GM19438 (cell line): ENCODE results near the gene SLC9A8.

Experiments
- ATAC-seq: cut with Tn5 transposase; IDR thresholded peaks from one replicate; pipeline ENCODE4 v1.9.1; 2021; ENCODE audit warnings: low read depth; ENCODE audit not compliant: unreplicated experiment

Gene SLC9A8

DNA sequence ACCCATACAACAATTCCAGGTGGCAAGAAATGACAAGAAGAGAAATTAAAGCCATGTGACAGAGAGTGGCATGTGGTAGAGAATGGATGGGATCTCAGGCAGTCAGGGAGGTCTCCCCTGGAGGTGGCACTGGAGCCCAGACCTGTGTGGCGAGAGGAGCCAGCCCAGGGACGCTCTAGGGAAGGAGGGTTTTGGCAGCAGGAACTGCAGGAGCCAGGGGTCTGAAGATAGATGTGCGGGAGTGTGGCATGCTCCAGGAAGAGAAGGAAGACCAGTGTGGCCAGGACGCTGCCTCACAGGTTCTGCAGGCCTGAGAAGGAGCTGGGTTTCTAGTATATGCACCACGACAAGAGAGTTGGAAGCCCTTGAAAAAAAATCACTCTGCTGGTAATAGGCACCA, 57.6 kb downstream of the SLC9A8 start:
- no peak for ATAC-seq

DNA sequence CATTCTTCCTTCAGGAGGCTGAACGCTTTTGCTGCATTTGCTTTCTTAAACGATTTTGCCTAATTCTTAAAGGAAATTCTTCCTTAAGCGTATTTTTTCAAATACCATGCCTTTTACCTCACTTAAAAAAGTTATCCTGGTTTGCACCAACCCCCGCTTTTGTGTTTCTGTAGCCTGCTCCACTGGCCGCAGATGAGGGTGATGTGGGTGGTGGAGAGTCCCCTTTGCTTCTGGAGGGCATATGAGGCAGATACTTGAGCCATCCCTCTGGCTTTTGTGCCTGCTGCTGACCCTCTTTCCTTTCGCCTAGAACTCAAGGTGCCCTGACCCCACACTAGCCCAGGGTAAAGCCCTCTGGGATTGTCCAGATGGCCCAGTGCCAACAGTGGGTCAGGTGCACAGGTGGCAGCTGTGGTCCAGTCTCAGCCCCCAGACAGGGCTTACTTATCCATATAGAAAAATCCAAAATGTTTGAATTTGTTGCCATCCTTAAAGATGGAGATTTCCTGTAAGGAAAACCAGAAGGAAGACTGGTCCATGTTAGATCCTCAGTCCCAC, 58.8 kb downstream of the SLC9A8 start:
- ATAC-seq, result no peak

- no peak for ATAC-seq
Measured at GRCh38 chr20:49872056-49872455, 59.4 kb downstream of the SLC9A8 start.

DNA sequence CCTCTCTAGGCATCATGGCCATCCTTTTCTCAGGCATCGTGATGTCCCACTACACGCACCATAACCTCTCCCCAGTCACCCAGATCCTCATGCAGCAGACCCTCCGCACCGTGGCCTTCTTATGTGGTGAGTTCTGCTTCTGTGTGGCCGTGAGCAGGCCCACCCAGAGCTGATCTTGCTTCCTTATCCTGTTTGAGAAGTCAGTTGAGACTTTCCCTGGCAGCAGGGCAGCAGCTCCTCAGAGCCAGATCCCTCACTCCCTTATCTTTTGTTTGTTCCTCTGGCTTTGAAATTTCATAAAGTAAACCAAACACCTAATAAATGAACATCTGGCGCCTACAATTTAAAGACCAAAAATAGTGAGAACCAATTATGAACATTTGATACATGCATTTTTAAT, 62.1 kb downstream of the SLC9A8 start:
- no peak for ATAC-seq

GRCh38 chr20:49877386-49877921, 64.8 kb downstream of the SLC9A8 start:
- ATAC-seq, result no peak

- ATAC-seq, result no peak
Measured at GRCh38 chr20:49878977-49879376, 66.3 kb downstream of the SLC9A8 start.

DNA sequence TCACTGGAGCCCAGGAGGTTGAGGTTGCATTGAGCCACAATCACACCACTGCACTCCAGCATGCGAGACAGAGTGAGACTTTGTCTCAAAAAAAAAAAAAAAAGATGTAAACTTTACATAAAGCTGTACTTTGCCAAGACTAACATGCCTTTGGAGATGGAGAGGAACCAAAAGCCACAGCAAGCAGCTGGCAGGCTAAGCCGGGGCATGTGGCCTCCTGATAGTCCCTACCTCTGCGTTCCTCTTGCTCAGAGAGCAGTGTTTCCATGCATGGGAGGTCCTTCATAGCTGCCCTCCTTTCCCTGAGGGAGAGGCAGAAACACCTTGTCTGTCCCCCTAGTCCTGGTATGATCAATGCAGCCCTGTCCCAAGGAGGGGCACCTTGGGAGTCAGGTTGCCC, 67.5 kb downstream of the SLC9A8 start:
- no peak for ATAC-seq

GRCh38 chr20:49880724-49881445, 68.3 kb downstream of the SLC9A8 start:
- ATAC-seq, result no peak

DNA sequence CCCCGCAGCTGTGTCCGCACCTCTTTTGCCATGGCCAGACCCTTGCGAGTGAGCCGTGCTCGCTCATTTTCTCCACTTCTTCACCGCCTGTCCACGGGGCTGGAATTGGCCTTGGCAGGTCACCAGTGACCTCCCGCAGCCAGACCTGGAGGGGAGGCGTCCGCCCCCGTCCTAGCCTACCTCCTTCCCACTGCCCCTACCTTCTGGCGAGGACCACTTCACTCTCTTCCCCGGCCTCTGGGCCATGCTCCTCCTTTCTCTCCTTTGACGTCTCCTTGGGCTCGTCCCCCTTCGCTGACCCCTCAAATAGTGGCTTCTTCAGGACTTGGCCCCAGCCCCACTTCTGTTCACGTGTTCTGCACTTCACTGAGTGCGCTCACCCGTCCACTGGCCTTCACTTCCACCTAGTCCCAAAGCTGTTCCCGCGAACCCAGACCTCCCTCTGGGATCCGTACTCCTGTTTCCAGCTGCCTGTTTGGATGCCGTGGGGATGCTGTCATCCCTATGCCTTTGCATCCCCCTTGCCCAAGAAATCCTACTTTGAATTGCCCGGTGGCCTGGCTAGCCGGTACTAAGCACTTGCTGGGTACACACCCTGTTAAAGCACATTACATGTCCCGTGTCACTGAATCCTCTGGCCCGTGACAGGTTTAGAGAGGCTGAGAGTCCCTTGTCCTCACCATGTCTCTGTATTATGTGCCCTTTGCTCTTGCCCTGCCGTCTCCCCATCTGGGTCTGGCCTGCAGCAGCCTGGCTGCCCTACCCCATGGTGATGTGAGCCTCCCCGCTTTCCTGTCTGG, 69.7 kb downstream of the SLC9A8 start:
- no peak for ATAC-seq

- no peak for ATAC-seq
Measured at GRCh38 chr20:49883246-49883802, 70.7 kb downstream of the SLC9A8 start.

GRCh38 chr20:49885558-49886332, 73.1 kb downstream of the SLC9A8 start:
- no peak for ATAC-seq

DNA sequence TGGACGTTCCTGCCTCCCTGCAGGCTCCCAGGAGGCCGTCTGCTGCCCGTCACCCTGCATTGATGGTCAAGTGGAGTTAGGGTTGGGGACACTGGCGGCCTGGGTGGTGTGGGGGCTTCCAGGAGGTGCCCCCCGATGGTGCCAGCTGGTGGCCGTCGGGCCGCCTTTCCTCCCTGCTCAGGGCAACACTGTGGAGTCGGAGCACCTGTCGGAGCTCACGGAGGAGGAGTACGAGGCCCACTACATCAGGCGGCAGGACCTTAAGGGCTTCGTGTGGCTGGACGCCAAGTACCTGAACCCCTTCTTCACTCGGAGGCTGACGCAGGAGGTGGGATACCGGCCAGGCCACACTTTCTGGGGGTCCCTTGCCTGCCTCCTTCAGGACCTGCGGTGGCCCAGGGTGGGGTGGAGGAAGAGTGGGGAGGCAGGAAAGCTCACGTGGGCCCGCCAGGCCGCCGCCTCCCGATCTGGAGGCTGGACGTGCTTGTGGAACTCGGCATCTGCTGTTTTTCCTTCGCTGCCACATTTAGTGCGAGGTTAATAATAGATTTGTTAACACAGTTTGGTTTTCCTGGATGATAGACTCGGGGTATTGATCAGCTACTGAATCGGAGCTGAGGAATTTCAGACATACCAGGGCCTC, 74.1 kb downstream of the SLC9A8 start:
- no peak for ATAC-seq

GRCh38 chr20:49887251-49888211, 74.9 kb downstream of the SLC9A8 start:
- no peak for ATAC-seq

- ATAC-seq, result no peak
Measured at GRCh38 chr20:49888212-49889000, 75.8 kb downstream of the SLC9A8 start.

DNA sequence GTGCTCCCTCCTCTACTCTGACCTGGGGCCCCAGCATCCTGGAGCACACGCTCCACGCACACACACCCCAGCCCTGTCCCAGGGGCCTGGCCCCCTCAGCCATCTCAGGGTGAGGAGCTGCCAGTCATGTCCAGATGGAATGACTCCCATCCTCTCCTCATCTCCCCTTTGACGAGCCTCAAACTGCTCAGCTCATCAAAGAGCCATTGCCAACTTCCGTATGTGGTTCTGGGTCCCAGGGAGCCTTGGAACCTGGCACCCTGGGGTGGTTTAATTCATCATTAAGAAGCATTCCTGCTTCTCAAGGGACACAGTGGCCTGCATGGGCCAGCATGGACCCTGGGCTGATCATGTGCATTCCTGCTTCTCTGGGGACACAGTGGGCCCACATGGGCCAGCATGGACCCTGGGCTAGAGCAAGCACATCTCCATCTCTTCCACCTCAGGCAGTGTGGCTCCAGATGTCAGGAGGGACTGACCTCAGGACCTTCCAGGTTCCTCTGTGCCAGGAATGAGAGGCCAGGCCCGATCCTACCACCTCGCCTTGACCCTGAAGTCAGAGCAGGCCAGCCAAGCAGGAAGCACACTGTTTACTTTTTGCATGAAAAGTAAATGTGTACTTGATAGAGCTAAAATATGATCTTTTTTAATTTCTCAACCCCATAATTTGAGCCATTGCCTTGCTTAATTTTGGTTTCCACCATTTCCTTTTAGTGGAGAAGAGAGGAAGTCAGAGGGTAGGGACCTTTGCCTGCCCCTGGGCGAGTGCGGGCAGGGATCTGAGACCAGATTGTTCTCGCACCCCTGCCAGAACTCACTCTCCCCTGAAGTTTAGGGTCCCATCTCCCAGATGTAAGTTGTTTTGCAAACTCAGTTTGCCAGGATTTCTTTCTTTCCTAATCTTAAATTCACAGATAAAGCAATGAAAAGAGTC, 76.6 kb downstream of the SLC9A8 start:
- no peak for ATAC-seq

GRCh38 chr20:49889935-49890333, 77.3 kb downstream of the SLC9A8 start:
- ATAC-seq, result no peak
